Measurements from ENCODE around the gene NFKB2. TPM values are rescaled to one million over a fixed set of nuclear protein-coding genes. Genes with fewer than 3 reads are reported as not detected.

NFKB2 gene
- total RNA-seq, 4 donors from 2014 or later, result 10.7 to 20.2 (median 15.6) TPM

DNA sequence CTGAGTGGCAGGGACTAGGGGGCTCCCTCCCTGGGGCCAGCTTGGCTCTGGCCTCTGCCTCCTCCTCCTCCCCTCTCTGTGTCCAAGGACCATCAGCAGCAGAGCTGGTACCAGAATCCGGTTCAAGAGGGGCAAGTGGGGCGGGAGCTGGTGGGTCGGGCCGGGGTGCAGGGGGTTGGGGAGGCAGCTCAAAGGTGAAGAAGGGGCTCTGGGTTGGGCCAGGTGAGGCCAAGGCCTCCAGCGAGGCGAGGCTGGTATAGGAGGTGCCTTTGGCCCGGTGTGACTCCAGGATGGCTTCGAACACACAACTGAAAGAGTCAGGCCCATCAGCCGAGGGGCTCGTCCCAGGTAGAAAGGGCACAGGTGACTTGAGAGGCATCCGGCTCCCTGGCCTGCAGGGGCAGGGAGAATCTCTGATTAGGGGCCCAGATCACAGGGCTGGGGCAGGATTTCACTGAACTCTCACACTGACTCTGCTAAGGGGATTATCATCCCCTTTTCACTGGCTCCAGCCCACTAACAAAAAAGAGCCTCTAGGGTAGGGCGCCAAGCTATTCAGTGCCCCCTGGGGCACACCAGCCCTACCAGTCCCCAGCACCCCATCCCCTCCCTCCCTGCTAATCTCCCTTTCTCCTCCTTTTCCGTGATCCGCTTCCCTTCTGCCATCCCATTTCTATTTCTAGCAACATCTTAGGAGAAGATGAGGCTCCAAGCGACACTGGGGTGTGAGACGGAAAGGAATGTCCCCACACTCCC is 18.5 kb downstream of the NFKB2 start:
- intact Hi-C loops (cut with DNase I), result no loop called here
- H3K27me3 ChIP-seq, result peaks cover 7 to 99% (median 28%) of the 10 kb centered on the region in 4 donors
- DNase-seq, result no peak
- 69 to 72% methylated on average over 5 of the region's 16 CpGs for WGBS, 2 donors
- no peaks in the 10 kb centered on the region for H3K9me3 ChIP-seq
- TF ChIP-seq, protein P1, sequence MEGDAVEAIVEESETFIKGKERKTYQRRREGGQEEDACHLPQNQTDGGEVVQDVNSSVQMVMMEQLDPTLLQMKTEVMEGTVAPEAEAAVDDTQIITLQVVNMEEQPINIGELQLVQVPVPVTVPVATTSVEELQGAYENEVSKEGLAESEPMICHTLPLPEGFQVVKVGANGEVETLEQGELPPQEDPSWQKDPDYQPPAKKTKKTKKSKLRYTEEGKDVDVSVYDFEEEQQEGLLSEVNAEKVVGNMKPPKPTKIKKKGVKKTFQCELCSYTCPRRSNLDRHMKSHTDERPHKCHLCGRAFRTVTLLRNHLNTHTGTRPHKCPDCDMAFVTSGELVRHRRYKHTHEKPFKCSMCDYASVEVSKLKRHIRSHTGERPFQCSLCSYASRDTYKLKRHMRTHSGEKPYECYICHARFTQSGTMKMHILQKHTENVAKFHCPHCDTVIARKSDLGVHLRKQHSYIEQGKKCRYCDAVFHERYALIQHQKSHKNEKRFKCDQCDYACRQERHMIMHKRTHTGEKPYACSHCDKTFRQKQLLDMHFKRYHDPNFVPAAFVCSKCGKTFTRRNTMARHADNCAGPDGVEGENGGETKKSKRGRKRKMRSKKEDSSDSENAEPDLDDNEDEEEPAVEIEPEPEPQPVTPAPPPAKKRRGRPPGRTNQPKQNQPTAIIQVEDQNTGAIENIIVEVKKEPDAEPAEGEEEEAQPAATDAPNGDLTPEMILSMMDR (IDR thresholded peaks at IDR 0.05), result no peak
- TF ChIP-seq POLR2A (IDR thresholded peaks at IDR 0.05), result no peak
- peaks cover 9 to 30% (median 13%) of the 10 kb centered on the region in 3 donors for H3K4me1 ChIP-seq
- no peaks in the 10 kb centered on the region for H3K36me3 ChIP-seq
- no peak overlapping the region for H3K27ac ChIP-seq
- H3K4me3 ChIP-seq, result no peak overlapping the region

DNA sequence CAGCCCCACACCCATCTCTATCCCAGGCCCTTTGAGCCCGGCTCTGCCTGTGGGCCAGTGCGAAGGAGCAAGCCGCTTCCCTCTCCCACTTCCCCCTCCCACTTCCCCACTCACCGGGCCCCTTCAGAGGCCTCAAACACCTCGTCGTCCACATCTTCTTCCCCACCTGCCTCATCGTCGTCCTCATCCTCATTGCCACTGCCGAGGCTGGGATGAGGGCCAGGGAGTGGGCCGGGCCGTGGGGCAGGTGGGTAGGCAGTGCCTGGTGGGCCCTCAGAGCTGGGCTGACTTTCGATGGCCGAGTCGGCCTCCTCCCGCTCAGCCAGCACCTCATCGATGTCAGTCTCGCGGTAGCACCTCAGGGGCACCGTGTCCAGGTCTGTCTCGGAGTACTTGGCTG is 19.2 kb downstream of the NFKB2 start:
- intact Hi-C loops (cut with DNase I), result no loop called here

DNA sequence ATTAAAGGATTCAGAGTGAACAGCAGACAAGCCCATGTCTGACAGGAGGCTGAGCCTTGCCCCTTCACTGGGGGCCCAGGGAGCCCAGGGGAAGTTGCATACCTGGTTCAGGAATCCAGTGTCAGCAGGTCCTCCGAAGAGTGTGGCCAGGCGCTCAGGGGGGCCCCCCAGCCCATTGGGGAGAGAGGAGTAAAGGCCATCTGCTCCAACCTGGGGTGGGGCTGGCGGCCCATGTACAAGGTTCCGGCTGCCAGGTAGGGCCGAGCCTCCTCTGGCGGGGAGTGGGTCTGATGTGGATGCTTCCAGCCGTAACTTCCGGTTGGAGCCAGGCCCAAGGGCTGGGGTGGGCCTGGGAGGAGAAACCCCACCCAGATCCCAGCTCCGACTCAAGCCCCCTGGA is 20.8 kb downstream of the NFKB2 start:
- Histone ChIP-seq H3K9me3 (no peaks in the 10 kb centered on the region), H3K4me1 (peaks cover 15 to 25% (median 17%) of the 10 kb centered on the region in 3 donors), H3K27me3 (peaks cover 0 to 82% (median 12%) of the 10 kb centered on the region in 4 donors), H3K27ac (no peak overlapping the region), H3K36me3 (no peaks in the 10 kb centered on the region), H3K4me3 (no peak overlapping the region)
- intact Hi-C loops (cut with DNase I), result no loop called here
- WGBS, 2 donors, result no CpG with 5 or more reads among the region's 9 CpGs
- no peak for TF ChIP-seq POLR2A (IDR thresholded peaks at IDR 0.05)
- TF ChIP-seq, protein P1 (IDR thresholded peaks at IDR 0.05), result no peak
- no peak for DNase-seq

More for the DNA sequence above, 19.2 kb downstream of the NFKB2 start:
- Histone ChIP-seq H3K27me3 (peaks cover 7 to 97% (median 25%) of the 10 kb centered on the region in 4 donors), H3K9me3 (no peaks in the 10 kb centered on the region), H3K36me3 (no peaks in the 10 kb centered on the region), H3K27ac (no peak overlapping the region), H3K4me3 (no peak overlapping the region), H3K4me1 (peaks cover 13 to 30% (median 15%) of the 10 kb centered on the region in 3 donors)
- WGBS, 2 donors, result 38 to 45% methylated on average over 3 to 15 of the region's 20 CpGs
- TF ChIP-seq, protein P1 (IDR thresholded peaks at IDR 0.05), result no peak
- no peak for TF ChIP-seq POLR2A (IDR thresholded peaks at IDR 0.05)
- no peak for DNase-seq

DNA sequence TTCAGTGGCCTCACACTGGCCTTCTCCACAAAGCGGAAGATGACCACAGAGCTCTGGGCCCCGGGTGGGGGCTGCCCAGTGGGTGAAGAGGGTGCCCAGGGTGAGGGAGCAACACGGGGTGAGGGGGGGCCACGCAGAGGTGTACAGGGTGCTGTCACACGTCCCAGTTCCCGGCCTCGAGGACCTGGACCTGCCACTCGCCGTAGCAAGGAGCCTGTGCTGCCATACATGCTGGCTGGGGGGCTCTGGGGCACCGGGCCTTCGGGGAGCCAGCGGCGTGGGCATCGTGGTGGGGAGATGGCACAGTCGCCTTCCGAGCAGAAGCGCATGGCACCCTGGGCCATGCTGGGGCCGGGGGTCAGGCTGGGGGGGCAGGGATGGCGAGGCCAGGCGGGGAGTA is 21.2 kb downstream of the NFKB2 start:
- Histone ChIP-seq H3K36me3 (no peaks in the 10 kb centered on the region), H3K27ac (no peak overlapping the region), H3K27me3 (peaks cover 0 to 78% (median 9%) of the 10 kb centered on the region in 4 donors), H3K4me3 (no peak overlapping the region), H3K9me3 (no peaks in the 10 kb centered on the region), H3K4me1 (peaks cover 15 to 28% (median 17%) of the 10 kb centered on the region in 3 donors)
- intact Hi-C loops (cut with DNase I), result no loop called here
- 75% methylated on average over 10 of the region's 20 CpGs; no CpG with 5 or more reads in 1 of the 2 donors for WGBS, 2 donors
- DNase-seq, result no peak
- TF ChIP-seq, protein P1 (IDR thresholded peaks at IDR 0.05), result no peak

DNA sequence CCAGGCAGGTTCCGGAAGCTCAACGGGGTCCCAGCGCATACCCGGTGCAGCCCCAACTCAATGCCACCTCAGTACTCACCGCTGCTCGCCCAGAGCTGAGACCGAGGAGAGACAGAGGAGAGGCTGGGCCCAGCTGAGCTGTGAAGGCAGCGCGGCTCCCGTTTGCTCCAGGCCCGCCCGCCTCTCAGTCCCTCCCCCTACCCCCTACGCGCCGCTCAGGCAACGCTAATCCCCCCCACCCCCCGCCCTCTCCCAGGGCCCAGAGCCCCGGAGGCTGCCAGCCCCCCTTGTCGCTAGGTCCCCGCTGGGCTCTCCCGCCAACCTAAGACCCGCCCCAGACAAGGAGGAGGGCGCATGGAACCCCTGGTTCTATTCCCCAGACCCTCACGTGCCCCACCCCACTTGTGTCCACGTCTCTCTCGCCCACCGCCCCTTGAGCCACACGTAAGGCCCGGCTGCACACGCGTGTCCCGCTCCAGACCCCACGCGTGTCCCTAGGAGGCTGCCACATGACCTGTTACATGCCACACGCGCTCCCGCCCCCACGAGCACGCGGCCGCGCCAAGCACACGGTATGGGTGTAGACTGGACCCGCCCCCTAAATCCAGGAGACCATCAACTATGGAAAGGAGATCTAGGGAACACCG is 23.2 kb downstream of the NFKB2 start, which contains the start of gene PSD:
Gene PSD (minus strand): TSS at position 164 of the 647 bp plus-strand sequence. CDS start 1,747 bp downstream, outside the sequence.
- Histone ChIP-seq H3K27ac (no peak within 1 kb of the TSS), H3K4me1 (peaks cover 29 to 49% (median 32%) of the 10 kb centered on the region in 3 donors), H3K9me3 (no peaks in the 10 kb centered on the region), H3K27me3 (peaks cover 0 to 57% (median 2%) of the 10 kb centered on the region in 4 donors), H3K36me3 (peaks cover 0 to 9% (median 5%) of the 10 kb centered on the region in 3 donors), H3K4me3 (peak within 1 kb of the TSS in 3 of 4 donors; percentile 89 to 97 (median 96))
- intact Hi-C loops (cut with DNase I), result no loop called here
- TF ChIP-seq, protein P1 (IDR thresholded peaks at IDR 0.05), result no peak
- TF ChIP-seq POLR2A (IDR thresholded peaks at IDR 0.05), result no peak
- no peak for DNase-seq
- 0% methylated on average over 3 to 11 of the region's 45 CpGs for WGBS, 2 donors
